Stimulated activated CD8-positive, alpha-beta memory T cell treated with anti-CD3 and anti-CD28 coated beads, Interleukin-7, amount 100 ng/mL, for 1 hour (primary cell): ENCODE results near the gene SYCP2L.

Experiments
- DNase-seq, 2 donors: peaks; one replicate each; pipeline ENCODE4 v3.0.0-alpha.2; 2020; ENCODE audit warnings: low read depth in 2 of 2

Gene SYCP2L

DNA sequence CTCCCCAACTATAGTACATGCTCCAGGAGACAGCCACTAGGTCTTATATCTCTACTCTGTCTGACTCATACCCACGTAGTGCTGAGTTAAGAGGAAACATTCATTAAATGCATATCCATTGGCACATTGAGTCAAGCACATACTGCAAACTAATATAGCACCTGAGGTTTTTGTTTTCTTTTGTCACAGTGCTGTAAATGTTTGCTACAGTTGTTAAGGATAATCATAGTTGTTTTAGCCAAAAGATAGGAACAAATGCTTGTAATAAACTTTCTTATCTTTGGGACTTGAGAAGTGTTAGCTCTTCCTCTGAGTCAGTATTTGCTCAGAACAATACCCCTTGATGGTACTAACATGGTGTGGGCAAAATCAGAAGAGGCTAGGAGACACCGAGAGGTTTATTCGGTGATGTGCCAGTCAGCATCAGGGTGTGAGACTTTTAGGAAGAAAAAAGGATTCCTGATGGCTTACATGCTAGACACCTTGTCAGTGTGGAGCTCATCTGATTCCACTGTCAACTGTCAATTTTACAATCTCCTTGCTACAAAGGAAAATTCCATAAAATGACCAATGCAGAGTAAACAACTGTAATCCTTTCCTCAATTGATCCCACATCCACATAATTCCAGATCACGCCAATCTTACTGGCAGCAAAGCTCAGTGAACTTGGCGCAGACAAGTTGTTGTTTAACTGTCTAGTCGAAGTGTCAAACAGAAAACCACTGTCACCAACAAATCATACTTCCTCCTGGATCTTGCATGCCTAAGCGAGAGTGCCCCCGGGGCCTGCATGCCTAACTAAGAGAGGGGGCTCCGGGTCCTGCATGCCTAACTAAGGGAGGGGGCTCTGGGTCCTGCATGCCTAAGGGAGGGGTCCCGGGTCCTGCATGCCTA lies 121.1 kb downstream of the SYCP2L start:
- no peak for DNase-seq

DNA sequence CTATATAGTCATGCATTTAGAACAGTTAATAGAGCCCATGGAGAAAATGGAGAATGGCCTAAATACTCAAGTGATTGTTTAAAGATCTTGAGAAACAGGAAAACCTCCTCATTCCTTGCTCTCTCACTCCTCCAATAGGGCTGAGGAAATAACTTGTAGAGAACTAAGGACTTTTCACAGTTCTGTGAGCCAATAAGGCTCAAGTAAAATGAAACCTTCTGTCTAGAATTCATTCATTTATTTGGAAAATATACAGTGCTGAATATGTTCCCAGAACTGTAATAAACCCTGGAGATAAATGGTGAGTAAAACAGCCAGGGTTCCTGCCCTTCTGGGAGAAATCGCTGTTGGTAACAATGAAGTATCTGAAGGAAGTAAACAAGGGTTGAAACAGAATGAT lies 122.0 kb downstream of the SYCP2L start:
- DNase-seq = no peak

DNA sequence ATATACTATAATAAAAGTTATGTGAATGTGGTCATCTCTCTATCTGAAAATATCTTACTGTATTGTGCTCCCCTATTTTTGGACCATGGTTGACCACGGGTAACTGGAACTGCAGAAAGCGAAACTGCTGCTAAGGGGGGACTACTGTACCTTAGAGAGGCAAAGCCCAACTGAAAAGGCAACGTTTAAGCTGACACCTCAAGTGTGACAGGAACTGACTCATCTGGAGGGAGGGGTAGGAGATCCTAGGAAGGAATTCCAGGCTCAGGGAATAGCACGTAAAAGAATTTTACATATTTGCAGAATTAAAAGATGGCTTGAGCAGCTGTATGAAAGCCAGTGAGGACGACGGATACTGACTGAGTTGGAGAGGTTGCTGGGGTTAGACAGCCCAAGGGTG lies 122.5 kb downstream of the SYCP2L start:
- DNase-seq = no peak

GRCh38 chr6:11011787-11012234 lies 125.0 kb downstream of the SYCP2L start:
- DNase-seq = no peak

GRCh38 chr6:11012295-11012754 lies 125.5 kb downstream of the SYCP2L start:
- DNase-seq = no peak

GRCh38 chr6:11012976-11013720 lies 126.3 kb downstream of the SYCP2L start:
- DNase-seq = no peak

- no peak for DNase-seq
These were observed 126.8 kb downstream of the SYCP2L start for GRCh38 chr6:11013721-11014070.

DNA sequence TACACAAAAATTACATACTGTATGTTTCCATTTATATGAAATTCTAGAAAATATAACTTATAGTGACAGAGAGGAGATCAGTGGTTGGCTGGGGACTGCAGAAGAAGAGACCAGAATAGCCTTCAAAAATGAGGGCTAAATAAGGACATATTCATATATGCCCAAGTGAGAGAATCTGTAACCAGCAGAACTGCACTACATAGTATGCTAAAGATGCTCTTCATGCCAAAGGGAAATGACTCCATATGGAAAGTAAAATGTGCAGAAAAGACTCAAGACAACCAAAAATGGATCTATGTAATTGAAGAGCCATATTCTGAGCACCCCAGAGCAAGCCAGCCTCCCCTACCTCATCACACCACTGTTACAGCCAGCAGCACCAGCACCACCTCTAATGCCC lies 128.2 kb downstream of the SYCP2L start:
- DNase-seq = no peak

- DNase-seq = no peak
These were observed 129.6 kb downstream of the SYCP2L start for GRCh38 chr6:11016452-11016851.

DNA sequence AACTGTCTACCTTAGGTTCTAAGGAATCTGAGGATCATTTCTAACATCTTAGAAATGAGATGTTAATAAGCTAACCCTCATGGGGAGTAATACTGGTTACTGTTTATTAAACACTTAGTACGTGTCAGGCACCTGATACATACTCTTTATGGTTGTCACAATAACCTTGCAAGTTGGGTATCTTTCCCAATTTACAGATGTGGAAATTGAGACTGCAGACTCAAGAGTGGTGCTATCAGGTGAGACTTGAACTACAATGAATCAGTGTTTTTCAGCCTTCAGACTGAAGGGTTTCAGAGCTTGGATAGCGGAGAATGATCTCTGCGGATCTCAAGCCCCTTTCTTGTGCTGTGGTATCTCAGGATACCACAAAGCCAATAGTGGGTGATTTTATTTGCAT lies 130.2 kb downstream of the SYCP2L start:
- DNase-seq = no peak

DNA sequence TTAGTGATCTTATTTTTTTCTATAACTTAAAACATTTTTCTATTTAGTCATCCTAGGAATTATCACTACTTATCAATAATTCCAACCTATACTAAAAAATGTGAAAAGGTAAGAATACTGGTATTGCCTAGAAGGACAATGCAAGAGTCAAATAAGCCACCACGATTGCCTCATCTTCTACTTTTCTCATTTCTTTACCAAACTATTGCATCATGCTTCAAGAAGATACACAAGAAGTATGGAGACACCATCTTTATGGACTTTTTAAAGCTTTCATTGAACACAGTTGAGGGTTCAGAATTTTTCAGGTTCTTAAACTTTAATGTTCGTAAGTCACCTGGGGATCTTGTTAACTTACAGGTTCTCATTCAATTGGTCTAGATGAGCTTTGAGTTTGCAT lies 131.4 kb downstream of the SYCP2L start:
- no peak for DNase-seq

- no peak for DNase-seq
These were observed 134.2 kb downstream of the SYCP2L start for GRCh38 chr6:11021003-11021402.

DNA sequence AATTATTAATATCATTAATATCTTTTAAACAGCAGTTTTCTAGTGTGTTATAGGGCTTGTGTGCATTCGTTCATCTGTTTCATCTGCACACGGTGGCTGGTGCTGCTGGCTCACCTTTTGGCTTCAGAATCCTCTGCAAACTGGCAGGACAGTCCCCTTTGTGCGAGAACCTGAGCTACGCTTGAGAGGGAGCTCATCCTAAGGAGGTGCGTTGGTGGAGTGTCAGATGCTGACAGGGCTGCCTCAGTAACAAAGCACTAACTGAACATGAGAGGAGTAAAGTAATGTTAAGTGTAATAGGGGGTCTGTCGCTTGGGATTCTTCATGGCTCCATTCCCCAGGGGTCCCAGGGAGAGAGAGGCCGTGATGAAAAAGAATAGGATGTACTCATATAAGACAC lies 134.9 kb downstream of the SYCP2L start:
- no peak for DNase-seq

DNA sequence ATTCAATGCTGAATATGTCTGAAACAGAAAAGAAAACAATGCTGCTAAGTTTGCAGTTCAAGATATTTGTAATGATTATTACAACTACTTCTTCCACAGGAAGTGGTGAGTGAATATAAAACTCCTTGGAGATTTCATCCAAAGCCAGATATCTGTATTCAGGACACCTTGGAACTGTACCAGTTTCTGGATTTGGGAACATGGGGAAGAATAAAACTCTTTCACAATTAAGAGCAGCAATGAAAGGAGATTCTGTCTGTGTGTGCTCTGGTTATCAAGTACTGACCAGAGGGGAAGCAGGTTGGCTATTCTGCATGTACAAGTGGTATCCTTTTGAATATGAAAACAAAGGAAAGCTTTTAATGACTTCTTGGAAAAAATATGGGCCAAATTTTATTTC lies 136.2 kb downstream of the SYCP2L start:
- DNase-seq = no peak
